H9 (cell line): Measurements from ENCODE around the gene DAB1. TPM values are rescaled to one million over a fixed set of nuclear protein-coding genes. Genes with fewer than 3 reads are reported as not detected.

Source experiments
- DNase-seq: peaks from one replicate; pipeline ENCODE4 v3.0.0-alpha.2; 2017
- H2AFZ ChIP-seq: one replicate; pipeline ENCODE4 v1.6.1; 2013; ENCODE audit warnings: mild to moderate bottlenecking, low read length, control low read depth, moderate library complexity
- H2AK5ac ChIP-seq: 2 replicates; pipeline ENCODE4 v1.6.1; 2013; ENCODE audit warnings: low read length, control low read depth, mixed read lengths; ENCODE audit not compliant: insufficient read length
- H2BK120ac ChIP-seq: one replicate; pipeline ENCODE4 v1.6.1; 2013; ENCODE audit warnings: low read depth, mild to moderate bottlenecking, low read length, control low read depth, inconsistent platforms; ENCODE audit not compliant: poor library complexity, severe bottlenecking
- H2BK12ac ChIP-seq: 2 replicates; pipeline ENCODE4 v1.6.1; 2013; ENCODE audit warnings: low read length, control low read depth, mixed read lengths, low read depth; ENCODE audit not compliant: insufficient read length
- H2BK15ac ChIP-seq: 2 replicates; pipeline ENCODE4 v1.6.1; 2013; ENCODE audit warnings: low read depth, low read length, control low read depth
- H2BK20ac ChIP-seq: one replicate; pipeline ENCODE4 v1.6.1; 2013; ENCODE audit warnings: low read depth, mild to moderate bottlenecking, low read length, control low read depth, inconsistent platforms; ENCODE audit not compliant: poor library complexity, severe bottlenecking
- H2BK5ac ChIP-seq: 2 replicates; pipeline ENCODE4 v1.6.1; 2013; ENCODE audit warnings: low read length, control low read depth, mixed read lengths; ENCODE audit not compliant: insufficient read length
- H3K14ac ChIP-seq: 2 replicates; pipeline ENCODE4 v1.6.1; 2013; ENCODE audit warnings: low read length, control low read depth; ENCODE audit not compliant: insufficient read depth
- H3K18ac ChIP-seq: 2 replicates; pipeline ENCODE4 v1.6.1; 2013; ENCODE audit warnings: low read depth, mild to moderate bottlenecking, mixed read lengths, low read length, control low read depth; ENCODE audit not compliant: insufficient read length
- H3K23ac ChIP-seq: 2 replicates; pipeline ENCODE4 v1.6.1; 2013; ENCODE audit warnings: low read length, control low read depth, mixed read lengths, low read depth; ENCODE audit not compliant: insufficient read length
- H3K23me2 ChIP-seq: 2 replicates; pipeline ENCODE4 v1.6.1; 2013; ENCODE audit warnings: low read depth, mild to moderate bottlenecking, mixed read lengths, low read length, control low read depth; ENCODE audit not compliant: insufficient read length, poor library complexity, severe bottlenecking
- H3K27ac ChIP-seq: 2 replicates; pipeline ENCODE4 v1.5.1; 2013; ENCODE audit warnings: low read length, control low read depth, mixed read lengths, low read depth; ENCODE audit not compliant: insufficient read length
- H3K27me3 ChIP-seq: 2 replicates; pipeline ENCODE4 v1.6.1; 2013; ENCODE audit warnings: low read length, control low read depth, inconsistent platforms; ENCODE audit not compliant: insufficient read depth
- H3K4ac ChIP-seq: 2 replicates; pipeline ENCODE4 v1.6.1; 2013; ENCODE audit warnings: low read depth, mild to moderate bottlenecking, control low read depth, inconsistent platforms, low read length, moderate library complexity
- H3K4me1 ChIP-seq: 2 replicates; pipeline ENCODE4 v1.6.1; 2013; ENCODE audit warnings: low read length, control low read depth, inconsistent platforms; ENCODE audit not compliant: insufficient read depth
- H3K4me2 ChIP-seq: 2 replicates; pipeline ENCODE4 v1.6.1; 2013; ENCODE audit warnings: low read length, control low read depth, mixed read lengths; ENCODE audit not compliant: insufficient read length, insufficient read depth
- H3K56ac ChIP-seq: 2 replicates; pipeline ENCODE4 v1.6.1; 2013; ENCODE audit warnings: low read depth, mild to moderate bottlenecking, mixed read lengths, low read length, control low read depth; ENCODE audit not compliant: insufficient read length
- H3K79me1 ChIP-seq: 2 replicates; pipeline ENCODE4 v1.6.1; 2013; ENCODE audit warnings: low read depth, mild to moderate bottlenecking, moderate library complexity, low read length, control low read depth, inconsistent platforms; ENCODE audit not compliant: insufficient read depth, poor library complexity, severe bottlenecking
- H3K79me2 ChIP-seq: 2 replicates; pipeline ENCODE4 v1.6.1; 2013; ENCODE audit warnings: low read length, control low read depth, inconsistent platforms; ENCODE audit not compliant: insufficient read depth
- H3K9ac ChIP-seq: 2 replicates; pipeline ENCODE4 v1.6.1; 2013; ENCODE audit warnings: low read length, control low read depth, mixed read lengths; ENCODE audit not compliant: insufficient read length; ENCODE audit errors: extremely low read depth
- H3K9me3 ChIP-seq: one replicate; pipeline ENCODE4 v1.6.1; 2013; ENCODE audit warnings: low read depth, low read length, inconsistent platforms; ENCODE audit not compliant: control insufficient read depth
- H3T11ph ChIP-seq: one replicate; pipeline ENCODE4 v1.6.1; 2013; ENCODE audit warnings: mild to moderate bottlenecking, low read length, control low read depth, inconsistent platforms
- H4K20me1 ChIP-seq: one replicate; pipeline ENCODE4 v1.6.1; 2013; ENCODE audit not compliant: control insufficient read depth, insufficient read length, insufficient read depth
- H4K5ac ChIP-seq: 2 replicates; pipeline ENCODE4 v1.6.1; 2013; ENCODE audit warnings: low read depth, mild to moderate bottlenecking, mixed read lengths, low read length, control low read depth; ENCODE audit not compliant: insufficient read length
- H4K8ac ChIP-seq: replicated peaks from 2 replicates; pipeline ENCODE4 v1.6.1; 2013; ENCODE audit warnings: low read length, control low read depth, mixed read lengths, low read depth; ENCODE audit not compliant: insufficient read length
- H4K91ac ChIP-seq: 2 replicates; pipeline ENCODE4 v1.6.1; 2013; ENCODE audit warnings: low read depth, mild to moderate bottlenecking, moderate library complexity, mixed read lengths, low read length, control low read depth; ENCODE audit not compliant: insufficient read length
- H3K27ac Mint-ChIP-seq, 3 experiments: 2 replicates in 2 of 3; 3 replicates in 1 of 3; pipeline ENCODE4 v1.8.0; 2020 to 2021; ENCODE audit warnings: mixed read lengths in 3 of 3, mild to moderate bottlenecking in 1 of 3, moderate library complexity in 1 of 3
- H3K27me3 Mint-ChIP-seq: 2 replicates; pipeline ENCODE4 v1.8.0; 2021; ENCODE audit warnings: low read depth, mild to moderate bottlenecking, moderate library complexity, mixed read lengths
- H3K36me3 Mint-ChIP-seq, 3 experiments: 2 replicates in 2 of 3; 3 replicates in 1 of 3; pipeline ENCODE4 v1.8.0; 2020 to 2021; ENCODE audit warnings: low read depth in 3 of 3, mixed read lengths in 3 of 3; ENCODE audit not compliant: insufficient read depth in 1 of 3
- H3K4me1 Mint-ChIP-seq, 2 experiments: 2 replicates each; pipeline ENCODE4 v1.8.0; 2020; ENCODE audit warnings: mixed read lengths in 2 of 2
- H3K4me3 Mint-ChIP-seq, 2 experiments: 2 replicates in 1 of 2; 3 replicates in 1 of 2; pipeline ENCODE4 v1.8.0; 2020 to 2021; ENCODE audit warnings: mild to moderate bottlenecking in 2 of 2, mixed read lengths in 2 of 2, moderate library complexity in 1 of 2
- H3K9me3 Mint-ChIP-seq, 2 experiments: 2 replicates in 1 of 2; 3 replicates in 1 of 2; pipeline ENCODE4 v1.8.0; 2020; ENCODE audit warnings: mild to moderate bottlenecking in 2 of 2, mixed read lengths in 2 of 2, moderate library complexity in 1 of 2
- CTCF ChIP-seq: fragments of 200-600 bp; sonication (generic); conservative IDR thresholded peaks from 3 replicates; pipeline ENCODE4 v1.8.0; 2021; ENCODE audit warnings: antibody characterized with exemption, mild to moderate bottlenecking
- WGBS: extraction: QIAGEN DNeasy Blood & Tissue Kit; methylation state at CpG from one replicate; pipeline ENCODE4 v1.1.7; 2013; ENCODE audit warnings: missing lambda C conversion rate, low lambda C conversion rate, mixed read lengths; ENCODE audit not compliant: insufficient read length; ENCODE audit errors: extremely low coverage; 5-methylcytosine and 5-hydroxymethylcytosine counted together
- total RNA-seq: library from RNA; stranded (reverse); gene quantifications from 2 replicates; pipeline ENCODE4 v1.2.1, GENCODE V29; 2021

Gene DAB1
- total RNA-seq, 1 experiment from 2014 or later, result 9.3 TPM

- no peak overlapping the region for H3K56ac ChIP-seq
- H3K23me2 ChIP-seq, result no peaks in the 10 kb centered on the region
- H3K4me2 ChIP-seq, result no peak overlapping the region
- no peak overlapping the region for H3K4ac ChIP-seq
- H3K79me1 ChIP-seq, result no peaks in the 10 kb centered on the region
- H4K91ac ChIP-seq, result no peak overlapping the region
- no peak for DNase-seq
- no peak overlapping the region for H3K14ac ChIP-seq
- WGBS, result no CpG with 5 or more reads among the region's 2 CpGs
- no peaks in the 10 kb centered on the region for H4K20me1 ChIP-seq
- peaks cover 7% of the 10 kb centered on the region for H3K4me1 ChIP-seq
- no peak overlapping the region for H2BK12ac ChIP-seq
- no peaks in the 10 kb centered on the region for H3K9me3 ChIP-seq
- H3T11ph ChIP-seq, result no peak overlapping the region
- H2BK20ac ChIP-seq, result no peak overlapping the region
- H3K27me3 Mint-ChIP-seq, result peaks cover 38% of the 10 kb centered on the region
- H2AK5ac ChIP-seq, result no peak overlapping the region
- no peak overlapping the region for H3K4me3 Mint-ChIP-seq
- no peak overlapping the region for H2BK15ac ChIP-seq
- H2AFZ ChIP-seq, result no peak overlapping the region
- no peak overlapping the region for H3K23ac ChIP-seq
- H3K79me2 ChIP-seq, result no peaks in the 10 kb centered on the region
- H3K27ac Mint-ChIP-seq, result no peak overlapping the region
- peaks cover 15 to 17% of the 10 kb centered on the region in 2 experiments for H3K4me1 Mint-ChIP-seq
- H3K27me3 ChIP-seq, result peaks cover 6% of the 10 kb centered on the region; the same call in 1 of the 2 replicates
- no peak for TF ChIP-seq CTCF
- no peak overlapping the region for H3K9ac ChIP-seq
- H4K5ac ChIP-seq, result no peak overlapping the region
- no peak overlapping the region for H3K18ac ChIP-seq
- no peak overlapping the region for H3K27ac ChIP-seq
- no peak overlapping the region for H4K8ac ChIP-seq
- H2BK5ac ChIP-seq, result no peak overlapping the region
- no peaks in the 10 kb centered on the region for H3K36me3 Mint-ChIP-seq
- no peaks in the 10 kb centered on the region for H3K9me3 Mint-ChIP-seq
- H2BK120ac ChIP-seq, result no peak overlapping the region
Measured at GRCh38 chr1:57210881-57211280, 213.0 kb downstream of the DAB1 start.
